Bronchial smooth muscle cell (primary cell): ENCODE results near the gene ZNF789. TPM values are rescaled to one million over a fixed set of nuclear protein-coding genes. Genes with fewer than 3 reads are reported as not detected.

Experiments
- total RNA-seq: library from RNA; depleted of rRNA; stranded (reverse); fragments of >200 nt; gene quantifications from 2 replicates; pipeline ENCODE4 v1.2.1, GENCODE V29; 2014

The ZNF789 gene
- total RNA-seq = 4.7 and 5.4 TPM in 2 replicates

GRCh38 chr7:99472561-99473314 is at the start of gene ZNF789:
Gene ZNF789 (plus strand): TSS chr7:99472890. CDS start chr7:99476457, 3,567 bp downstream.

DNA sequence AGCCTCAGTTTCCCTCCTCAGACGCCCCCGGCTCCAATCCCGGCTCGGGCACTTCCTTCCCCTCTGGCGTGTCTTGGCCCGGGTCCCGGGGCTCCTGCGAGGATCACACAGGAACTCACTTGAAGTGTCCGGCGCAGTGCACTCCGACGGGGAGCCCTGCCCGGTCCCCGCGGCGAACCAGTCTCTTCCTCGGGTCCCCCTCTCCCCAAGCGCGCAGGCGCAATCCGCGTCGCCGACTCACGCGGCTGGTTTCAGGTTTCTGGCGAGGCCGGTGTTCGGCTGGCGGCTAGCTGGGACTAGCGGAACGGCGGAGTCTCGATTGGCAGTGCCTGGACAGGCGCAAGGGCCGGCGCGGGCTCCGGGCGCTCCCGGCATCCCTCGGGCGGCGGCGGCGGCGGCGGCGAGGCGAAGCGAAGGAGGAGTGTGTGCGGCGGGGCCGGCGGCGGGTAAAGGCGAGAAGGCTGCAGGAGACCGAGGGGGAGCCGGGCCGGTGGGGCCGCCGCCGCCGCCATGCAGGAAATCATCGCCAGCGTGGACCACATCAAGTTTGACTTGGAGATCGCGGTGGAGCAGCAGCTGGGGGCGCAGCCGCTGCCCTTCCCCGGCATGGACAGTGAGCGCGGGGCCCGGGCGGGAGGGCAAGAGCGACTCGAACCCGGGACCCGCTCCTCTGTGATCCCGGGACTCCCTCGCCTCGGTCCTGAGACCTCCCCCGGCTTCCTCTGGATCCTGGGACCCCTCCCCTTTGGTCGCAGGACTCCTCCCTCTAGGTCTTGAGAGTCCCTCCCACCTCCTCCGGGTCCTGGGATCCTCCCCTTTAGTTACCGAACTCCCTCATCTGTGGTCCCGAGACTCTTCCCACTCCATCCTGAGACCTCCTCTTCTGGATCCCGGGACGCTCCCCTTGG is 33.9 kb upstream of the ZNF789 start, which contains the start of the genes CPSF4 and PTCD1:
TSS of gene CPSF4 (plus strand) at position 371 of the 908 bp plus-strand sequence. CDS start at position 511, 140 bp downstream.
TSS of gene PTCD1 (minus strand) at position 226 of the 908 bp plus-strand sequence. CDS start 3,556 bp downstream, outside the sequence.

DNA sequence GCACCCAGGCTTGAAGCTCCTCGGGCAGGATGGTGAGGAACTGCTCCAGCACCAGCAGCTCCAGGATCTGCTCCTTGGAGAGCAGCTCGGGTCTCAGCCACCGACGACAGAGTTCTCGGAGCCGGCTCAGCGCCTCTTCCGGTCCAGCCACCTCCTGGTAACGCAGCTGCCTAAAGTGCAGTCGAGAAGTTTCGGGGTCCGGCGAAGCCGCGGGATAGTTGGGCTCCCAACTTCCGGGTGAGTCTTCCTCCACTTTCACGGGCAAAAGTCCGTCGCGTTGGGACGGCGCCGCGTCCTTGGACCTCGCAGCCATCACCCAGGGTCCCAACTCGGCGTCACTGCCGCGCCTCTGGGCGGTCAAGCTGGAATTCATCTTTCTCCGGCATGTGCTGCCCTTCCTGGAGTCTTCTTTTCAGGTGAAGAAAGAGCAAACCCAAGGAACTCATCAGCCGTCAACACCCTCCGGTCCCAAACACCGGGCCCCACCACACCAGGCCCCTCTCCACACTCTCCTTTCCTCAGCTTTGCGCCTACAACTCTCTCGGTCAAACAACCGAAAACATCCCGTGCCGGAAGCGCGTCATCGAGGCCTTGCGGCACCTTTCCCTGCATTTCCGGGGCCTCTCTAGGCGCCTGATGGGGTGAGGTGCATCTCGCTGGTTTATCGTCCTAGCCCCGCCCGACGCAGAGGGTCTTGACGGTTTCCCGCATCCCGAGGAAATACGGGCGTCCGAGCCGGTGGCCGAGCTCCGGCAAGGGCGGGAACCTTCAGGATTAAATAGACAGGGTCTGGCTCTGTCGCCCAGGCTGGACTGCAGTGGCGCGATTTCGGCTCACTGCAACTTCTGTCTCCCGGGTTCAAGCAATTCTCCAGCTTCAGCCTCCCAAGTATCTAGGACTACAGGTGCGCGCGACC is 27.3 kb downstream of the ZNF789 start, which contains the start of gene ZNF394:
TSS of gene ZNF394 (minus strand) at position 561 of the 916 bp plus-strand sequence. CDS start at position 373, 188 bp downstream.

DNA sequence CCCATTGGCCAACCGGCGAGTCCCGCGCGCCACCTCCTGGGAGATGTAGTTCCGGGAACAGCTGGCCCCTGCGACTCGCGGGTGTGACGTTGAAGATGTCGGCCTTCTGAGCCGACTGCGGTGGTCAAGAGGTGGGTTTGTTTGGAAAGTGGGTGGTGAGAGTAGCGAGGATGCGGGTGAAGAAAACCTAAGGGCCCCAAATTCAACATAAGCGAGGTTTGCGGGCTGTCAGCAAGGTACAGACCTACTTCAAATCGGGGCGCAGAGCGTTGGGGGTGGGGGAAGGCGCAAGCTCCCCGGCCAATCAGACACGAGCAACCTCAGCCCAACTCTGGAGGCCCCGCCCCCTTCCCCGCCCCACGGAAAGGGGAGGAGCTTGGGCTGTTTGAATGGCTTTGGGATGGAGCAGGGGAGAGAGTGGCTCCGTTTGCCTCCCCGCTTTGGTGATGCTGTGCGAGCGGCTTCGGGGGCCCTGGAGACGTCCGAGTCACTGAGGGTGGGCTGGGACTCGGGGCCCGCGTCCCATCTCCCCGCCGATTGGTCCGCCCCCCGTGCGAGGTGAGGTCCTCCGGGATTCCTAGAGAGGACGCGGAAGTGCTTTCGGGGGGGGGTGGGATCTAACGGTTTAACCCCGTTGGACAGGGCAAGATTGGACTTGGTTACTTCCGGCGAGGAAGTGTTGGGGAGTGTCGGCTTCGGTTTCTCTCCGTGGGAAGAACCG is 32.1 kb downstream of the ZNF789 start, which contains the start of gene ZKSCAN5:
TSS of gene ZKSCAN5 (plus strand) at position 60 of the 721 bp plus-strand sequence. CDS start 1,383 bp downstream, outside the sequence.

Other genes starting within 250 kb of the ZNF789 start
- gene MYH16, start 200.1 kb upstream of the ZNF789 start, total RNA-seq = not detected in 2 replicates
- 265 and 297 TPM in 2 replicates for gene ARPC1A, start 147.0 kb upstream of the ZNF789 start, total RNA-seq
- gene ARPC1B, start 98.2 kb upstream of the ZNF789 start, total RNA-seq = 603 and 610 TPM in 2 replicates
- 29.8 and 31.1 TPM in 2 replicates for gene PDAP1, start 64.3 kb upstream of the ZNF789 start, total RNA-seq
- gene BUD31, start 63.9 kb upstream of the ZNF789 start, total RNA-seq = 104 and 151 TPM in 2 replicates
- 6.3 and 6.6 TPM in 2 replicates for gene PTCD1, start 34.1 kb upstream of the ZNF789 start, total RNA-seq
- 26.5 and 27.6 TPM in 2 replicates for gene CPSF4, start 33.9 kb upstream of the ZNF789 start, total RNA-seq
- 201 and 565 TPM in 2 replicates for gene ATP5MF, start 6.7 kb upstream of the ZNF789 start, total RNA-seq
- gene ZNF394, start 27.4 kb downstream of the ZNF789 start, total RNA-seq = 19.7 and 21.1 TPM in 2 replicates
- 8.7 and 10.7 TPM in 2 replicates for gene ZKSCAN5, start 31.8 kb downstream of the ZNF789 start, total RNA-seq
- 8.0 and 8.4 TPM in 2 replicates for gene FAM200A, start 79.2 kb downstream of the ZNF789 start, total RNA-seq
- gene ZNF655, start 85.8 kb downstream of the ZNF789 start, total RNA-seq = 38.6 and 43.2 TPM in 2 replicates
- 1.3 and 1.5 TPM in 2 replicates for gene TMEM225B, start 125.4 kb downstream of the ZNF789 start, total RNA-seq
- gene ZSCAN25, start 144.1 kb downstream of the ZNF789 start, total RNA-seq = 9.1 and 11.0 TPM in 2 replicates
- 3.1 and 3.9 TPM in 2 replicates for gene CYP3A5, start 207.1 kb downstream of the ZNF789 start, total RNA-seq